Activated CD4-positive, alpha-beta T cell treated with anti-CD3 and anti-CD28 coated beads, Interleukin-2, Interleukin-6, amounts not matched to agents 100 ng/mL and 50 ng/mL, durations not matched to agents 16 hours and 8 hours (primary cell): Measurements from ENCODE around the gene GPD1.

Experiments
- DNase-seq: peaks from one replicate; pipeline ENCODE4 v3.0.0-alpha.2; 2020

Gene GPD1

GRCh38 chr12:50103767-50104321 is at the start of gene GPD1:
GPD1 (plus strand) TSS chr12:50104008; CDS start chr12:50104051, 43 bp downstream.
- DNase-seq, result no peak

DNA sequence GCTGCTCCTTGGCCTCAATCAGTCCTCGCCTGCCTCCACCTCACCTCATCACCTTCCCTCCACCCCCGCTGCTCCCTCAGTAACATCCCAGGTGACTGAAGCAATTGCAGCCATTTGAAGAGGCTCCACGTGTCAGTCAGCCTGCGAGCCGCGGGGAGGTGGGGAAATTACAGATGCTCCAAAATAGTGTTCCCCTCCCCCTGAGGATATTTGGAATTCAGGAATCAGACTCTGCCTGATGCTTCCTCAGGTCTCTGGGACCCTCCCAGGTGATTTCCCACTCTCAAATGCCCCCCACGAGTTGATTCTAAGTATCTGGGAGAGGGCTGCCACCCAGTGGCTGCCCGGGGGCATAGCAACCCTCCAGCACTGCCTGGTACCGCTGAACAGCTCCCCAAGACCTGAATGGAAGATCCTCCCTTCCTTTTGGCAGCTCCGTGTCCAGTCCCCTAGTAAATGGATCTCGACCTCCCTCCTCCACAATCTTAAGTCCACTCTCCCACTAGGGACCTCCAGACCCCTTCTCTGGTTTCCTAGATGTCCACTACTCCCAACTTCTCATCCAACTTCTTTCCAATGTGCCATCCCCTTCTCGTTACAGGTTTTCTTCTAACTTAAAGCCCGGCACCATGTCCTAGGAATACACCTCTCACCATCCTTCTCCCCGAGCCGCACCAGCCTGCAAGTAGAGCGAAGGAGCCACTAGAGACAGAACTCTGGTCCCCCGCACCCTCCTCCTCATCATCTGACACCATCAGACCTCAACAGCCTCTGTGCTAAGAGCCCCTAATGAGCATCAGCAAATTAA is 47.8 kb upstream of the GPD1 start:
- DNase-seq, result peak; percentile 73

- no peak for DNase-seq
Measured at GRCh38 chr12:50056639-50056976, 47.2 kb upstream of the GPD1 start.

DNA sequence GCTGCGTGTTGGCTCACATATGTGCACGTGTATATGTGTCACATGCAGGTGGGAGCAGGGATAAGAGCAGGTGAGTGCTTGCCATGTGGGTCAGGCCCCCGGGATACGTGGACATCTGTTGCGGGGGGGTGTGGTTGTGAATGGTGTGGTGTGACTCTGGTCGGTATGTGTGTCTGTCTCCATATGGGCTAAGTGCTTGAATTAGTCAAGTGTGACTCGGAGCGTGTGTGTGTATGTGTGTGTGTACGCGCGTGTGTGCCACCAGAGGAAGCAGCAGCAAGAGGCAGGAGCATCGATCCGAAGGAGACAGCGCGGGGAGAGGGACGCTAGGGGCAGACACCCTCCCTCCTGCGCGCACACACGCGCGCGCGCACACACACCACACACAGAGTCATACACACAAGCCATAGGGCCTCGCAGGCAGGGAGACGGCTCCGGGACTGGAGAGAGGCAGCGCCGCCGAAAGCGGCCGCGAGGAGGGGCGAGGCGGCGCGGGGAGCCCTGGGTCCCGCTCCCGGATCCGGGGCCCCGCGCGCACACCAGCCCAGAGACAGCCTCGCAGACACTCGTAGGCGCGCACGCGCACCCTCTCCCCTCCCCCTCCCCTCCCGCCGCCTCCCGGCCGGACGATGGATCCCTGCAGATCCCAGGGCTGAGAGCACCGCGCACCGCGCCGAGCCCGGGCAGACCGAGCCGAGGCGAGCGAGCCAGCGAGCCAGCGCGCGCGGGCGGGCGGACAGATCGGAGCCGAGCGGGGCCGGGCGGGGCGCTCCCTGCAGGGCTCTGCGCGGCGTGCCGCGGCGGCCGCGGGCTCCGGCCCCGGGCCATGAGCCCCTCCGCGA is 46.6 kb upstream of the GPD1 start, which contains the start of gene ASIC1:
Gene ASIC1 (plus strand): TSS at position 597 of the 842 bp plus-strand sequence. CDS start 1,171 bp downstream, outside the sequence.
- peak; percentile 63 for DNase-seq

GRCh38 chr12:50057896-50058670 is 45.7 kb upstream of the GPD1 start:
- no peak for DNase-seq

DNA sequence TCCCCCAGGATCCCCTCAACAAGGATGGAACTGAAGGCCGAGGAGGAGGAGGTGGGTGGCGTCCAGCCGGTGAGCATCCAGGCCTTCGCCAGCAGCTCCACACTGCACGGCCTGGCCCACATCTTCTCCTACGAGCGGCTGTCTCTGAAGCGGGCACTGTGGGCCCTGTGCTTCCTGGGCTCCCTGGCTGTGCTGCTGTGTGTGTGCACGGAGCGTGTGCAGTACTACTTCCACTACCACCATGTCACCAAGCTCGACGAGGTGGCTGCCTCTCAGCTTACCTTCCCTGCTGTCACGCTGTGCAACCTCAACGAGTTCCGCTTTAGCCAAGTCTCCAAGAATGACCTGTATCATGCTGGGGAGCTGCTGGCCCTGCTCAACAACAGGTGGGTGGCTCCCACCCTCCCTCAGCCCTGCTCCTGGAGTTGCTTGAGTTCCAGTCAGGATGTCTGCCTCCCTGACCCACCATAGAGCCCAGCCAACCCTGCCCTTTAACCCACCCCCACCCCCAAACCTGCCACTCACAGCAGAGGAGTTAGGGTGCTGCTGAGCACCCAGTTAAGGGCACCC is 45.0 kb upstream of the GPD1 start:
- DNase-seq, result no peak

DNA sequence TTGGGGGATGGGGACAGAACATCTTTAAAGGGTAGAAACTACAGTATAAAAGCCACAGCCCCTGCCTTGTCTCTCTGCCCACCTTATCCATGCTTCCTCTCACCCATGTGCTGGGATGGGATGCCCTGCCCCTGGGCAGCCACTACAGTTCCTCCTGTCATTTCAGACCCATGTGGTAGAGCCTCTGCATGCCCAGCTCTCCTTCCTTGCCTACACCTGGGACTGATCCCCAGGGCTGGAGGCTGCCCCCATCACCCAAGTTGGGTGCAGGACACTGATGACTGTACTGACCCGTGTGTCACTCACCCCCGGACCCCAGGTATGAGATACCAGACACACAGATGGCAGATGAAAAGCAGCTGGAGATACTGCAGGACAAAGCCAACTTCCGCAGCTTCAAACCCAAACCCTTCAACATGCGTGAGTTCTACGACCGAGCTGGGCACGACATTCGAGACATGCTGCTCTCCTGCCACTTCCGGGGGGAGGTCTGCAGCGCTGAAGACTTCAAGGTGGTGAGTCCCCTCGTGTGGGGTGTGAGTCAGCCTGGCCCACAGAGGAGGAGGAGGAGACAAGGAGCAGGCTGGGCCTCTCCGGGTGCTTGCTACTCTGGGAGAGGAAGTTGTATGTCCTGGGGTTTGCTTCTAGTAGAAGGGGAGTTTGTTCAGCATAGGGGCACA is 44.2 kb upstream of the GPD1 start:
- peak; percentile 65 for DNase-seq

DNA sequence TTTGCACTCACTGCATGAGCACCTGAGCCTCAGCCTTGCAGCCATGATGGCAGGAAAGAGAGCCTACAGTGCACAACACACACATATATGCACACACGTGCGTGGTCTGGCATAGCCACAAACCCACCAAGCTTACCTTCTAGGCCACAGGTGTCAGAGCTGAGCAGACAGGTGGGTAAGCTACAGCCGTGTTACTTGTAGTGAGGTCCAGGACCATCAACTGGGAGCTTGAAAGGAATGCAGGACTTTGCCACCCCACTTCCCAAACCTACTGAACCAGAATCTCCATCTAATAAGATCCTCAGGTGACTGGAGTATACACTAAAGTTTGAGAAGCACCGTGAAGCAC is 43.7 kb upstream of the GPD1 start:
- DNase-seq, result no peak

DNA sequence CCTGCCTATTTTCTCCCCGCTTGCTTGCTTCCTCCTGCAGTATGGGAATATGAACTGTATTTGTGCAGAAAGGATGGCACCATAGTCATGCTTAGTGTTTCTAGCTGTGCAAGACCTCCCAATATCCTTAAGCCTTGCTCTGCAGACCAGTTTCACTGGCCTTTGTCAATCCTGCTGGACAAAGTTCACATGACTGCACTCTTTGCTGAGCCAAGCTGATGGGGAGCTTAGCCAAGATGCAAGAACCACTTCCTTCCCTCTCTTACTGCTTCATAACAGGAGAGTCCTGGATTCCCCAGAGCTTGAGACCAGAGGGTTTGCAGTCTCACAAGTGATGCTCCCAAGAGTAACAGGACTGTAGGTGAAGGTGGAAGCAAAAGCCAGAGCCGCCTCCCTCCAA is 42.6 kb upstream of the GPD1 start:
- DNase-seq, result no peak

DNA sequence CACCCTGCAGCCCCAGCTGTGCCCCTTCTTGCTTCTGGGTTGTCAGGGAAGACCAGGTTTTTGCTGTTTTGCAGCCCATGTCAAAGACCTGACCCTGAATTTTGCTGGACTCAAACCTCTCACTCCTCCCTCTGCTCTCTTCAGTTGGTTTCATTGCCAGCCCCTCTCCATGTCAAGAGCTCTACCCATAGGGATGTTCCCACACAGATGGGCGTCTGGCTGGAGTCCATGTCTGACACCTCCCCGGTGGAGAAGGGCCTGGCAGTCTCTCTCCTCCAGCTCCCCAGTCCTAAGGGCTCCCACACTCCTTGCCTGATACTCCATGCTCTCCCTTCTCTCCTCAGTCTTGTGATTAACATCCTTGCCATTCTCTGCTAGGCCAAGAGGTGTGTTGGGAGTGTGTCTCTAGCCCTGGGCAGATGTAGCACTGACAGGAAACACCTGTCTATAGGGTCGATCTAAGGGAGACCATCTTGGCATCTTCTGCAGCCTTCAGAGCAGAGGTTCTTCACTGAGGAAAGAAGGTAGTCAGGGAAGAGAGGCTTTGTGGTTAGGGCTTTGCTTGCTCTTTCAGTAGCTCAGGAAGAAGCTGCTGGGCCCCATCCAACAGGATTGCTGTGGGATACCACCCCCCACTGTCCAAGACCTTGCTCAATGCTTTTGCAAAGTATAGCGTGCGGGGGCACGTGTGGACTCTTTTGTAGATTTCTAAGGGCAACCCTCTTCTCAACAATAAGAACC is 41.7 kb upstream of the GPD1 start:
- DNase-seq, result no peak

GRCh38 chr12:50062728-50063460 is 40.9 kb upstream of the GPD1 start:
- no peak for DNase-seq

DNA sequence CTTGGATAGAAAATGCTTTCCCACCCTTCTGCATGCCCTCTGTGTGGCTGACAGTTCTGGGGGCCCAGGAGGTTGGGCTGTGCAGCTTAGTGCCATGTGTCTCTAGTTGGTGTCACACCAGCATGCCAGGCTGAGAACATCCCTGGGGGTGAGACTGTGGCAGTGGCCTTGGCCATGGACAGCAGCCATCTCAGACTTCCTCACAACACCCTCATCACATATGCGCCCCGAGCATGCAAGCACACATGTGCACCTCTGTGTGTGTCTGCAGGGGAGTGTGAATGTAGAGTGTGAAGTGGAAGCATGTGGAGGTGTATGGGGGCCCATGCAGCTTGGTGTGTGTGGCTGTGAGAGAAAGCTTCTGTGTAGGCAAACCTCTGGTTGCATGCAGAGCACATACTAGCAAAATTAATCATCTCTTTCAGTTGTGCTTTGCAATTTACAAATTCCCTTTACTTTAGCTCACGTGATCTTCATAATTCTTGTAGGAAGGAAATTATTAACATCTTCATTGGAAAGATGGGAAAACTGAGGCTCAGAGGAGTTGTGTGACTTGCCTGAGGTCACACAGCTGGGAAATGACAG is 38.0 kb upstream of the GPD1 start:
- DNase-seq, result no peak

DNA sequence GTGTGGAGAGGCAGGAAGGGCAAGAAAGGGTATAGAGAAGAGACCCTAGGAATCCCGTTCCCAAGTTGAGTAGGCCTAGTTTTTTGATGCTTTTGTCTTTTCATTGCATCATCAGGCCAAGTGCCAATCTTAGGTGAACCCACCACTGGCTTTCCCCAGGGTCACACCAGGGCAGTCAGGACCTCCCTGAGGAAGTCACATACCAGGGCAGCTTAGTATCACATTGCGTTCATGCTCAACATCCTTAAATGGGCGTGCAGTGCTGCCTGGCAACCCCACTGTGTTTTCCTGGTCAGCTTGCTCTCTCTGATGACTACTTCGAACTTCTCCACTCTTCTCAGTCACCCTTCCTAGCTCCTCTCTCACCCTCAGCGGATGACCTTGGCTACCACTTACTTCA is 37.4 kb upstream of the GPD1 start:
- DNase-seq, result no peak

GRCh38 chr12:50069069-50069468 is 34.7 kb upstream of the GPD1 start:
- DNase-seq, result no peak

- DNase-seq, result no peak
Measured at GRCh38 chr12:50069539-50069938, 34.3 kb upstream of the GPD1 start.

DNA sequence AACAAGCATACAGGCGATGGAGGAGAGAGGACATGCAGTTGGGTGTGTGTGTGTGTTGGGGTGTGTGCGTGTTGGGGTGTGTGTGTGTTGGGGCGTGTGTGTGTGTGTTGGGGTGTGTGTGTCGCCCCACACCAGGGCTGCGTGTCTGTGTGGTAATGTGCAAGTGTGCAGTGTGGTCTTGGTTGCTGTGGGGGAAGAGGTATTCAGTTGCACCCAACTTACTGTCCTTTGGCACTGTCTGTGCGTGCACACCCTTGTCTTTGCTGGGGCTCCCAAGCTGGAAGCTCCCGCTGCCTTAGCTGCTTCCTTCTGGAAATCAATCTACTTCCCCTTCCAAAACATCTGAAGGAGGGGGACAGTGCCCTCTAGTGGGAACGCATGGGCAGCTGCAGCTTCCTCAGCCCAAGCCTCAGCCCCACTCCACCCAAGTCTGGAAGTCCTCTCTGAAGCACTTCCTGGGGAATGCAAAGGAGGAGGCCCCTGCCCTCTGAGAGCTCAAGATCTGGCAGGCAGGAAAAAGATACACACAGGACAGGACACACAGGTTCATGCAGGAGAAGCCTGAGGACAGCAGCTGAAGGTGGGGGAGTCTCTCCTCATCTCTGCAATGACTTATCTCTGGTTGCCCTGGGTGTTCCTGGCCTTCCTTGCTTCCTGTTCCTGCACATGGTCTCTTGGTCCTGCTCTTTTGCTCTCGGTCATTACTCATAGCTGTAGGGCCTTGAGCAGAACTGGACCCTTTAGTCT is 33.3 kb upstream of the GPD1 start:
- DNase-seq, result peak; percentile 76

GRCh38 chr12:50072198-50072907 is 31.5 kb upstream of the GPD1 start:
- DNase-seq, result no peak

- no peak for DNase-seq
Measured at GRCh38 chr12:50073206-50073605, 30.6 kb upstream of the GPD1 start.

GRCh38 chr12:50073712-50074111 is 30.1 kb upstream of the GPD1 start:
- DNase-seq, result no peak
